Subcutaneous adipose tissue (tissue), 4 donors: ENCODE data around the gene CMYA5. TPM values are rescaled to one million over a fixed set of nuclear protein-coding genes. Genes with fewer than 3 reads are reported as not detected.

Source experiments
- CTCF ChIP-seq: fragments of 450-650 bp; IDR thresholded peaks from one replicate; pipeline ENCODE4 v1.5.1; 2016; ENCODE audit warnings: low read depth, mild to moderate bottlenecking, control low read depth, antibody characterized with exemption, moderate library complexity
- total RNA-seq, 4 donors: library from RNA; depleted of rRNA; stranded (reverse); fragments of >200 nt; gene quantifications; one replicate each; pipeline ENCODE4 v1.1.0, GENCODE V29; 2016

CMYA5 gene
- total RNA-seq, 4 donors from 2014 or later: 3.4 to 10.5 (median 8.9) TPM

DNA sequence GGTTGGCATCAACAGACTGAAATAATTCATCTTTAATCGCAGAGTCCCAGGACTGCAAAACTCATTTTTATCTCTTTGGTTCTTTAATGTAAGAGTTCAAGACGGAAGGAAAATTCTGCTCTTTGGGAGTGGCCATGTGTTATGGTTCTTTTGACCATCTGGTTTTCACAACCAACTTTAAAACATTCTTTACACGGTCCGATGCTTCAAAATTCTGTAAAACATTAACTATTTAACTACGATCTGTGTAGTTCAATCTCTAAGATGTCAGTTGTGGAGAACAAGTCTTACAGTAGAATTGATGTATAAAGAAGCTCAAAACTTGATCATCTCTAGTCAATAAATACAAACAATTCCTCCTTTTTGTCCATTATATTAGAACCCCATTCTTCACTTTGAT, 83.0 kb downstream of the CMYA5 start:
- no peak for TF ChIP-seq CTCF

- no peak for TF ChIP-seq CTCF
Observed at GRCh38 chr5:79773612-79774011, 84.0 kb downstream of the CMYA5 start.

- TF ChIP-seq CTCF: no peak
Observed at GRCh38 chr5:79774171-79774854, 84.7 kb downstream of the CMYA5 start.

DNA sequence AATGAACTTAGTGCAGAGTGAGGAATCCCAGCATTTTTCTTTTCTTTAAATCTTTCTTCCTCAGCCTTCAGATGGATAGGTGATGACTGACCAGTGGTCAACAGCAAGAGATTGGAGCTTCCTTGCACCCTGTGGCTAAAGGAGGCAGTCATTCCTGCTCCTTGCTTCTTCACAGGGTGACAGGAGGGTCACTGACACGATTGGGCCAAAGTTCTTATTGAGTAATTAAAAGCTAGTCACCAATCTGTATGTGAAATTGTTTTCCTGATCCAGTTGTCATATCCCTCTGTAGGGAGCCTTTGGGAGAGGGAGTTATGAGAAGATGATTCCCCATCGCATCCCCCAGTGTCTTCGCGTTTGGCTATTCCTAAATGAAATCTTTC, 85.2 kb downstream of the CMYA5 start:
- no peak for TF ChIP-seq CTCF

- no peak for TF ChIP-seq CTCF
Observed at GRCh38 chr5:79785983-79786382, 96.3 kb downstream of the CMYA5 start.

DNA sequence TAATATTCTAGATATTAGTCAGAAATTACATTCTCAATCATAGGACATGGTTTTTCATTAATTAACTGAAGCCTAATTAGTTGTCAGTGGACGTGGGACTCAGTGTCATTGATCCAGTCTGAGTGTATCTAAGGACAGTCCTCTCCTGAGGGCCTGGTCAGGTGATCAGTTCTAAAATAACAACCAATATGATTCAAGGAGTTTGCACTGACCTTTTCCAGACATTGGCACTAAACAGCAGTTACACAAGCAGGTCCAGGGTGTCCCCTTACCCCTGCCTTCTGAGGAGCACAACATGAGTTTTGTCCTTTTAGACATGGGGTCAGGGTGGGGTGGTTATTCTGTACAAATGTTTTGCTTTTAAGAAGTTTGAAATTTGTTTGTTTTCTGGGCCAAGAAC, 97.8 kb downstream of the CMYA5 start:
- no peak for TF ChIP-seq CTCF

DNA sequence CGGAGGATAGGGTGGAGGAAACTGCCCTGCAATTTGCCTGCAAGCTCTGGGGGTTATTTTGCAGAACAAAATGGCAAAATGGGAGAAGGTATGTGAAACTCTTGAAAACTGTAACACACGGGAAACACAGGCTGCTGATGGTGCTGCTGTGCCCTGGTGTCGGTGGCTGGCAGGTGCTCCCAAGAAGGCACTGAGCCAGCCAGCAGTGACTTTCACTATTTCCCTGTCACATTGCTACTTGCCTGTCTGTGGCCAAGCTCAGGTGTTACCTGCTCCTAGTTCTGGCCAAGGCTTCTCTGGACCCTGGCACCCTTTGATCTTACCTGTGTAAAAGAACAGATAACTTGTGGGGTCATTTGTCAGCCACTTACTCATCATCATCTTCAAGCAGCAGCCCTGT, 102.2 kb downstream of the CMYA5 start:
- no peak for TF ChIP-seq CTCF
